Measurements from ENCODE around the gene WFS1. TPM values are rescaled to one million over a fixed set of nuclear protein-coding genes. Genes with fewer than 3 reads are reported as not detected.

WFS1 gene
- polyA plus RNA-seq, 1 of the 3 experiments (the other 2 are of a cell fraction): 18.7 TPM

GRCh38 chr4:6280365-6280996 lies 10.8 kb downstream of the WFS1 start:
- Histone ChIP-seq H3K79me2 (ENCODE audit: insufficient read depth) (no peaks in the 10 kb centered on the region), H3K9me2 (no peaks in the 10 kb centered on the region), H3K27ac (ENCODE audit: low read depth in 2 of 2, low read length in 1 of 2) (no peak overlapping the region; a peak in 1 of 4 replicates), H3K9ac (no peak overlapping the region), H3K36me3 (replicated peaks in 1 of 2; ENCODE audit: control insufficient read depth in 1 of 2, insufficient read depth in 2 of 2, low read length in 1 of 2) (peaks cover 0 to 9% of the 10 kb centered on the region in 2 experiments), H3K4me2 (no peak overlapping the region), H2AFZ (ENCODE audit: low read depth) (no peak overlapping the region), H3K4me3 (ENCODE audit: low read depth in 2 of 2, low read length in 1 of 2) (no peak overlapping the region), H3K4me1 (ENCODE audit: control insufficient read depth in 1 of 2, insufficient read depth in 2 of 2, low read depth in 1 of 2, low read length in 1 of 2) (peaks cover 0 to 69% of the 10 kb centered on the region in 2 experiments; a peak in 1 of 4 replicates), H3F3A (replicated peaks; ENCODE audit: insufficient read depth) (no peaks in the 10 kb centered on the region), H4K20me1 (ENCODE audit: insufficient read depth) (no peaks in the 10 kb centered on the region), H3K9me3 (no peaks in the 10 kb centered on the region), H3K27me3 (ENCODE audit: insufficient read depth) (no peaks in the 10 kb centered on the region)
- ChIA-PET CTCF (interaction anchor here (0.6 to 37.6 kb wide), 4 partner anchors 11 to 124 kb away, joined by 3 to 1048 read pairs (median 9); partner anchors contain the start of gene WFS1), POLR2A (no interaction called here)
- 89% methylated on average over 12 of the region's 16 CpGs for WGBS (ENCODE audit: low lambda C conversion rate)
- no peak for TF ChIP-seq FOXM1 (IDR thresholded peaks at IDR 0.05; ENCODE audit: low read depth)
- TF ChIP-seq, protein P1, sequence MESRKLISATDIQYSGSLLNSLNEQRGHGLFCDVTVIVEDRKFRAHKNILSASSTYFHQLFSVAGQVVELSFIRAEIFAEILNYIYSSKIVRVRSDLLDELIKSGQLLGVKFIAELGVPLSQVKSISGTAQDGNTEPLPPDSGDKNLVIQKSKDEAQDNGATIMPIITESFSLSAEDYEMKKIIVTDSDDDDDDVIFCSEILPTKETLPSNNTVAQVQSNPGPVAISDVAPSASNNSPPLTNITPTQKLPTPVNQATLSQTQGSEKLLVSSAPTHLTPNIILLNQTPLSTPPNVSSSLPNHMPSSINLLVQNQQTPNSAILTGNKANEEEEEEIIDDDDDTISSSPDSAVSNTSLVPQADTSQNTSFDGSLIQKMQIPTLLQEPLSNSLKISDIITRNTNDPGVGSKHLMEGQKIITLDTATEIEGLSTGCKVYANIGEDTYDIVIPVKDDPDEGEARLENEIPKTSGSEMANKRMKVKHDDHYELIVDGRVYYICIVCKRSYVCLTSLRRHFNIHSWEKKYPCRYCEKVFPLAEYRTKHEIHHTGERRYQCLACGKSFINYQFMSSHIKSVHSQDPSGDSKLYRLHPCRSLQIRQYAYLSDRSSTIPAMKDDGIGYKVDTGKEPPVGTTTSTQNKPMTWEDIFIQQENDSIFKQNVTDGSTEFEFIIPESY (IDR thresholded peaks at IDR 0.05; ENCODE audit: borderline replicate concordance, low read depth): no peak
- TF ChIP-seq CHD2 (IDR thresholded peaks at IDR 0.05; ENCODE audit: low read length, partially characterized antibody): no peak
- TF ChIP-seq FOXJ3 (CRISPR knock-in tag; IDR thresholded peaks at IDR 0.05): no peak
- no peak for TF ChIP-seq RXRA (IDR thresholded peaks at IDR 0.05; ENCODE audit: borderline replicate concordance, low read depth)
- TF ChIP-seq TCF12 (IDR thresholded peaks at IDR 0.05): no peak
- no peak for TF ChIP-seq SMC3 (IDR thresholded peaks at IDR 0.05; ENCODE audit: low read depth, low read length)
- TF ChIP-seq MEF2A (IDR thresholded peaks at IDR 0.05; ENCODE audit: borderline replicate concordance, low read depth): no peak
- no peak for TF ChIP-seq RAD21 (IDR thresholded peaks at IDR 0.05; ENCODE audit: low read length)
- TF ChIP-seq GABPA (IDR thresholded peaks at IDR 0.05; ENCODE audit: low read depth): no peak
- TF ChIP-seq POLR2AphosphoS5 (IDR thresholded peaks at IDR 0.05; ENCODE audit: low read depth, low read length): no peak
- TF ChIP-seq SIN3A (IDR thresholded peaks at IDR 0.05; ENCODE audit: borderline replicate concordance, low read depth, low read length): no peak
- no peak for TF ChIP-seq CTCF (IDR thresholded peaks at IDR 0.05)
- no peak for TF ChIP-seq NFIC (IDR thresholded peaks at IDR 0.05; ENCODE audit: borderline replicate concordance)
- DNase-seq: no peak
